ENCODE measurements around the gene CDKN2D.

DNA sequence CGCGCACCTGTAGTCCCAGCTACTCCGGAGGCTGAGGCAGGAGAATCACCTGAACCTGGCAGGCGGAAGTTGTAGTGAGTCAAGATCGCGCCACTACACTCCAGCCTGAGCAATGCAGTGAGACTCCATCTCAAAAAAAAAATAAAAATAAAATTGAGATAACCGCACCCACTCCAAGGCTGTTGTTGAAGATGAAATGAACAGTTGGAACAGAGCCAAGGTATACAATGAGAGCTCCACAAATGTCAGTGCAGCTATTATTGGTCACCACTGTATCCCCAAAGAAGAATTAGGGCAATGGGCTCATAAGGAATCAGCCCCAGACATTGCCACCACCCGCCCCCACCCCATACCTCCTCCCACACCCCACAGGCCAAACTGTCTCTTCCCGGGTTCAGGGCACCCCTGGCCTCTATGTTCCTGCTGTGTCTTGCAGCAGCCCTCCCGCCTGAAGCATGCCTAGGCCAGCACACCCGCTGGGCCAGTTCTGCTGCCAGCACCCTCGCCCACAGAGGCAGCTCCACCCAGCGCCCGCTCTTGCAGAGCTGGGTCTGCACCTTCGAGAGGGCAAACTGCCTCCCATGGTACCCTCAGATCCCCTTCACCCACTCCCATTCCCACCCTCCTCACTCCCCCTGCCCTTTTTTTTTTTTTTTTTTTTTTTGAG, 48.0 kb downstream of the CDKN2D start:
- TF ChIP-seq, protein P1, sequence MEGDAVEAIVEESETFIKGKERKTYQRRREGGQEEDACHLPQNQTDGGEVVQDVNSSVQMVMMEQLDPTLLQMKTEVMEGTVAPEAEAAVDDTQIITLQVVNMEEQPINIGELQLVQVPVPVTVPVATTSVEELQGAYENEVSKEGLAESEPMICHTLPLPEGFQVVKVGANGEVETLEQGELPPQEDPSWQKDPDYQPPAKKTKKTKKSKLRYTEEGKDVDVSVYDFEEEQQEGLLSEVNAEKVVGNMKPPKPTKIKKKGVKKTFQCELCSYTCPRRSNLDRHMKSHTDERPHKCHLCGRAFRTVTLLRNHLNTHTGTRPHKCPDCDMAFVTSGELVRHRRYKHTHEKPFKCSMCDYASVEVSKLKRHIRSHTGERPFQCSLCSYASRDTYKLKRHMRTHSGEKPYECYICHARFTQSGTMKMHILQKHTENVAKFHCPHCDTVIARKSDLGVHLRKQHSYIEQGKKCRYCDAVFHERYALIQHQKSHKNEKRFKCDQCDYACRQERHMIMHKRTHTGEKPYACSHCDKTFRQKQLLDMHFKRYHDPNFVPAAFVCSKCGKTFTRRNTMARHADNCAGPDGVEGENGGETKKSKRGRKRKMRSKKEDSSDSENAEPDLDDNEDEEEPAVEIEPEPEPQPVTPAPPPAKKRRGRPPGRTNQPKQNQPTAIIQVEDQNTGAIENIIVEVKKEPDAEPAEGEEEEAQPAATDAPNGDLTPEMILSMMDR (IDR thresholded peaks at IDR 0.05): no peak
- TF ChIP-seq POLR2A (IDR thresholded peaks at IDR 0.05; ENCODE audit: low read depth) (no peak), POLR2AphosphoS5 (IDR thresholded peaks at IDR 0.05) (no peak), EP300 (IDR thresholded peaks at IDR 0.05) (no peak)
